H54 (cell line): Measurements from ENCODE around the gene SKIC8.

ENCODE experiments used
- DNase-seq: peaks from one replicate; pipeline ENCODE4 v3.0.0; 2011; ENCODE audit warnings: low spot score, mixed read lengths; ENCODE audit not compliant: insufficient read length
- FAIRE-seq: peaks from 3 replicates; lab custom pipeline; 2011; peaks lifted over from hg19 to GRCh38; lab: Jason Lieb, UNC
- POLR2A ChIP-seq: IDR thresholded peaks from 2 replicates; pipeline ENCODE4 v1.6.1; 2011; ENCODE audit warnings: low read depth, mild to moderate bottlenecking, low read length

The SKIC8 gene

DNA sequence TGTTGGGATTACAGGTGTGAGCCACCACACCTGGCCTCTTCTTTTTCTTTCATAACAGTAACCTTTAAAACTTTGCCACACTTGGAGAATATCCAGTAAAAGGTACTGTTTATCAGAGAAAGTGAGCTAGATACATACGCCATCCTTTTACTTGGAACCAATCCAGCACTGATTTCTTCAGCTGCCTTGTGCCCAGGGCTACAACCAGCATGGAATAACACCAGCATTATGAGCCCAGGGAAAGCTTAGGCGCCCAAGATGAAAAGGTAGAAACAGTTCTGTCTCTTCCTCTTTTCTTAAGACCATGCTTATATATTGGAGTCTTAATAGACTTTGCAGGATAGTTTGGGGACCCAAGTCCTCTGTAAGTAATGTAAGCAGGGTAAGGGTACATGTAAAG, 8.4 kb downstream of the SKIC8 start:
- no peak for TF ChIP-seq POLR2A
- DNase-seq (no peak), FAIRE-seq (no peak)

DNA sequence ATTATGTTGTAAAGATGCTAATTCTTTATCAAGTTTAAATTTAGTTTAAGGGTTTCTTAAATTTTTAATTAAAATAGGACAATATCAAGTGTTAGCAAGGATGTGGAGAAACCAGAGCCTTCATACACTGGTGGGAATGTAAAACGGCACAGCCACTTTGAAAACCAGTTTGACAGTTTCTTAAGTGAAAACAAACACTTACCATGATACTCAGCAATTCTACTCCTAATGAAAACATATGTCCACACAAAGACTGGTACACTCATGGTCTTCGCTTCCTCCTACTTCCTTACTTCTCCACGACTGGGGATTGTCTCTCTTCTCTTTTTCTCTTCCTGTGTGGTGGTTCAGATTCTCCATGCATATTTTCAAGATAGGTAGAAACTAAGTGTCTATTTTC, 9.2 kb downstream of the SKIC8 start:
- FAIRE-seq, result no peak
- no peak for TF ChIP-seq POLR2A
- no peak for DNase-seq

DNA sequence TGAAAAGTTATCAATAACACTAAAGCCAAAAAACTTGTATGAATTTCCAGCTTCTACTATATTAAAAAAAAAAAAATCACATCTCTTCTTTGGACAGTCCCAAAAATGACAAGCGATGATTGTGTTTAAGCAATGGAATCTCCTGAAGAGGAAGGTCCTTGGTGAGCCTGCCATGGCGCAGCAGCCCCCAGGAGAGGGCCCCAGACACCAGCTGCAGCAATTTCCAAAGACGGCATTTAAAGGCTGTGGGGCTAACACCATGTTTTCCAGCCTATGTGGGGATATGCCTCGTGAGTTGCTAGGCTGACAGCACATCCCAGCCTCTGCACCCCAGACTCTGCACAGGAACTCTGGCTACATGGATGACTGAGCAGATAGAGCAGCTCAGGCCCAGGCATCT, 14.7 kb downstream of the SKIC8 start:
- DNase-seq (no peak), FAIRE-seq (no peak)
- TF ChIP-seq POLR2A, result no peak

DNA sequence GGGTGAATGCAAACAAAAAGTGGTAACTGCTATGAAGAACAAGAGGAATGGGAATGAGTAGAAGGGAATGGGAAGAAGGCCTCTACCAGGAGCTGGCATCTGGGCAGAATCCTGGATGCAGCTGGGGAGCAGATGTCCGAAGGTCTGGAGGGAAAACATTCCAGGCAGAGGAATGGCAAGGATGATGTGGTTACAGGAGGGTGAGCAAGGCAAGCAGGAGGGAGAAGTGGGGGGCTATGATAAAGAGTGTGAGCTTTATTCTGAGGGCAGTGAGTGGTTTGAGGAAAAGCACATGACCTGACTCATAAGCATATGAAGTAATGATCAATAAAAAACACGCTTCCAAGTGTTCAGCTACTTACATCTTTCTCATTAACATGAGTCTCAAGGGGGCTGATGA, 17.1 kb downstream of the SKIC8 start:
- FAIRE-seq (no peak), DNase-seq (no peak)
- TF ChIP-seq POLR2A, result no peak

DNA sequence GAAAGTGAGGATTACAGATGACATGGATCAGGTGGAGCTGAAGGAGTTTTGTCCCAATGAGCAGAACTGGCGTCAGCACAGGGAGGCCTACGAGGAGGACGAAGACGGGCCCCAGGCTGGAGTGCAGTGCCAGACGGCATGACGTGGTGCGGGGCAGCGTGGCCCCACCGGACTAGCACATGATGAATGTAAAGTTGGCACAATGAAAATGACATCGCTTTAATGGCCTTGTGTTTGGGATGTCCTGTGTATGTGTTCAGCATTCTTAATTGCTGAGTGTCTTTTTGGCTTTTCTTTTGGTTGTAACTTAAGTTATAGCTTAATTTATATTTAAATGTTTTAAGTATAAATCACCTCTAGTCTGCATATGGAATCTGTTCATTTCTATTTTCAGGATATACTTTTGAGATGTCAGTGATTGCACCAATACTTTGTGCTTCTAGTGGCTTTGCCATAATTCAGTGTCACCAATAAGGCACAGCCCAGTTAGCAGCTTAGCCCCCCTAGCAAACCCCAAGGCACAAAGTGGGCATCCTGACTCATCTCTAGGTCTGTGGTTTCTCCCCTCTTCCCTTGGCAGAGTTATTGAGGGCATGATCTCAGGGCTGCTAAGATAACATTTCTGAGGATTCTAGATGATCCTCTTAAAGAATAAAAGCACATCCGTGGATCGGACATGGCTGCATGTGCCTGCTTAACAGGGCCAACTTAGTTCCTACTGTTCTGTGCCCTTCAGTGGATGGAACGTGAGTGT, 18.9 kb downstream of the SKIC8 start:
- TF ChIP-seq POLR2A, result no peak
- DNase-seq, result no peak
- no peak for FAIRE-seq

DNA sequence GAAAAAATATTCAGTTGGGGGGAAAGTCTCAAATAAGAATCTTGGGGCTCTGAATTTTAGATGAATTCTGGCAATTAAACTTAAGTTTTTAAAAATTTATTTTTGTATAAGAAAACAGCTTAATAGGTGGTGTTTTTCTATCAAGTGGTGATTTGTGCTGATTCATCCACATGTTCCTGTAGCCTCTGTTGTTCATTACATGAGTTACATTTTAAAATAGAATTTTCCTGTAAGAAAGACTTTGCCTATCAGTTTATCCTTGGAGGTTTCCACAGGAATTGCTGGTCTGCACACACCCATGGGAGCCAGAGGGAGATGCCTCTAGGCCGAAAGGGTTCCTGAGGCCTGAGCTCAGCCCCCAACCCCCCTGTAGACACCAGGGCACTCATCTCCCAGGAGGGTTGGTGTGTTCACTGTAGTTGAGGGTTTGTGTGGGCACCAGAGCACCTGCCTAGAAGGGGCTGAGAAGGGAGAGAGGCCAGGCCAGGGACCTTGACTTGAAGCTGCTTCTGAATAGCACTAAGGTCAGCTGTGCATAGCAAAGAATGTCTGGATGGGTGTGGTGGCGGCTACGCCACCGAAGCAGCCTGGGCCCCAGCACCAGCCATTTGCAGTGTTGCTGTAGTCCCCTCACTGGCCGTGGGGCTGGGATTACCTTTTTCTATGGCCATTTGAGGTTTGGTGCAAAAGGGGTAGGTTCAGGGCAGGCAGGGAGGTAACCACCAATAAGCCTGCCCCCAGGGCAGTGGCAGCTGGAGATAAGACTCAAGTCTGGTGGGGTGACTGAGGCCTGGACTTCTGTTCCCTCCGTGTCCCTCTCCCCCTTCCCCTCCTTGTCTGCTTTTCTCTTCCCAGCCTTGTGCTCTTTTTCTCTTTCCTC, 23.1 kb downstream of the SKIC8 start:
- DNase-seq (no peak), FAIRE-seq (no peak)

DNA sequence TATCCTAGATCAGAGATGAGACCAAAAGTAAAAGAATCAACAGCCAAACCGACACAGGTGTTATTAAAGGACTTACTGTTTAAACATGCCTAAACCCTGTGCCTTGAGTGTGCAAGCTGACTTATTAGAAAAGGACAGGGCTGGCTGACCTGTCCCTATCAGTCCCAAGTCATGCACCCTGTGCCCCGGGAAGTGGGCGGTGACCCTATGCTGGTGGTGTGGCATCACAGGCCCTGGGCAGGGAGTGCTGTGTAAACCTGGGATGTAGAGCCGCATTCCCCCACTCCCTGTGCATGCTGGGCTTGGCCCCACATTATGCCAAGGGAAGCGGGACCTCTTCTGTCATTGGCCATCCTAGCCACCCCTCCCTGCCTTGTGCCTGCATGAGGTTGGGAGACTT, 24.4 kb downstream of the SKIC8 start:
- FAIRE-seq (no peak), DNase-seq (no peak)
- TF ChIP-seq POLR2A, result no peak

More for the DNA sequence above, 23.1 kb downstream of the SKIC8 start:
- TF ChIP-seq POLR2A, result no peak

DNA sequence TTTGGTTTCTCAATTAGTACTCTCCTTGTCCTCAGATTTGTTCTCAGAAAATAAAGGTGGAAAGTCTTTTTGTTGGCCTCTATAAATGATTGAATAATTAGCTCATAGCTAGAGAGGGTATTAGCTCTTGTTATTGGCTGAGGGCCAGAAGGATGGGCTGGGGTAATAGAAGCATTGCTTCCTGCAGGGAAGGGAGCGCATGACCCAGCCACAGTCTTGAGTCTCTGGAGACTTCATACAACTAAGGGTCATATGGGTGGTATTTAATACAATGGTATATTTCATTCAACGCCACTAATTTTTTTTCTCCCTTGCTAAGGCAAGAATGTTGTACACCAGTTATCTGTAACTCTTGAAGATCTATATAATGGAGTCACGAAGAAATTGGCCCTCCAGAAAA, 26.6 kb downstream of the SKIC8 start:
- FAIRE-seq, result no peak

DNA sequence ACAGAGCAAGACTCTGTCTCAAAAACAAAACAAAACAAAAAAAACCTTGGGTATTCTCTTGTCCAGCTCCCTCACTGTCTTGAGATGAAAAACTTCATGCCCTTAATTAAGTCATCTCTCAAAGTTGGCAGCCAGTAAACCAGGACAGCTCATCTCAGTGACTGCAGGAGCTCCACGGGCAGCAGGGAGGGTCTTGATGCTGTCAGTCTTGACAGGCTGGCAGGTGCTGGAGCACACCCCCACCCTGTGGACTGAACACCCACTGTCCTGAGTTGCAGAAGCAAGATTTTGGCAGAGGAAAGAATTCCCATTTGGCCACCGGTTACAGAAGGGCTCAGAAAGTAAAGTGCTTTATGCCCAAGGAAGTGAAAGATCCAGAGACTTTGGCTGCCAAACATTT, 27.1 kb downstream of the SKIC8 start:
- no peak for FAIRE-seq
- DNase-seq, result no peak
- TF ChIP-seq POLR2A, result no peak

More for the DNA sequence above, 26.6 kb downstream of the SKIC8 start:
- no peak for DNase-seq
- no peak for TF ChIP-seq POLR2A

DNA sequence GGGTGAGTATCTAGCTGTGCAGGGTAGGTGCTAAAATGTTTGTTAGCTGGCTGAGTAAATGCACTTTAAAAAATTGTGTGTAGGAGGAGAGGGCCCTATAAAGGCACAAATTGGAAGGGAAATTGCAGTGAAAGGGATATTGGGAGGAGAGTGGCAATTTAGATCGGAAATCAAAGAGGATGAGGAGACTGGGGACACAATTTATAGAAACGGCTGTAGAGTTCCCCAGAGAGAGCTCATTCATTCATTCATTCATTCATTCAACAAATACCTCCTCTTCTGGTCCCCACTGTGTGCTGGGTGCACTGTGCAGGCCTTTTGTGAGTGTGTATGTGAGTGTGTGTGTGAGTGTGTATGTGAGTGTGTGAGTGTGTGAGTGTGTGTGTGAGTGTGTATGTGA, 32.6 kb downstream of the SKIC8 start:
- FAIRE-seq (no peak), DNase-seq (no peak)
- TF ChIP-seq POLR2A, result no peak

DNA sequence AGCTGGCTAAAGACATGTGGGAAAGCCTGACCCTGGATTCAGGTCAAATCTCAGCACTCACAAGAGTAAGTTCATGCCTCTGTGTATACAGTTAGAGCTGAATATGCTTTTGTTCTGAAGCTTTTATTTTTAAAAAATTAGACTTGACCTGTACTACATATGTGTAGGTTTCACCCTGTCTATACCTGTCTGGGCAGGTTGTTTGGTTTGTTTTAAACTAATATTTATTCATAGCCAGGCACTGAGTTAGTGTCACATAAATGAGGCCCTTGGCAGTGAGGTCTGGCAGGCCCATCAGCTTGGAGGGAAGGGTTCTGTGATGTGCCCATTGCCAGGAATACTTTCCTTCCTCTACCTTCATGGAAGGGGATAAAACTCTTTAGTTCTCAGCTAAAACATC, 33.2 kb downstream of the SKIC8 start:
- no peak for DNase-seq
- no peak for FAIRE-seq
- no peak for TF ChIP-seq POLR2A

DNA sequence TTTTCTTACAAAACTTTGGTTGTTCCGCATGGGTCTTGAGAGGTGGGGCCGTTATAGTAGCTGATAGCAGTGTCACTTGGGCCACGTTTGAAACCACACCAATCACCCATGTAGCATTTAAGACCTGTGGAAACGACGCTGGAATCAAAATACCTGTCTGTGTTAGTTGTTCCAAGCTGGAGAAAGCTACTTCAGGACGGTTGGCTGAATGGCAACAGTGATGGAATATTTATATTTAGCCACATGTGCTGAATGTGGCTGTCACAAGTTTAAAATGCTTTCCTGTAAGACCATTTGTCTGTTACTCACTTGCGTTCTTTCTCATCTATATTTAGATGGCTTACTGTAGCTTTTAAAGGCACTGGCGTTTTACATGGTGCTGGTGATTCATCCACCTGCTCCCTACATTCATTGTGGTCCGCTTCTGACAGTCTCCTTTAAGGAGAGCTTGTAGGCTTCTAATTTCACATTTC, 33.6 kb downstream of the SKIC8 start:
- DNase-seq (peak; percentile 66), FAIRE-seq (no peak)
- no peak for TF ChIP-seq POLR2A

DNA sequence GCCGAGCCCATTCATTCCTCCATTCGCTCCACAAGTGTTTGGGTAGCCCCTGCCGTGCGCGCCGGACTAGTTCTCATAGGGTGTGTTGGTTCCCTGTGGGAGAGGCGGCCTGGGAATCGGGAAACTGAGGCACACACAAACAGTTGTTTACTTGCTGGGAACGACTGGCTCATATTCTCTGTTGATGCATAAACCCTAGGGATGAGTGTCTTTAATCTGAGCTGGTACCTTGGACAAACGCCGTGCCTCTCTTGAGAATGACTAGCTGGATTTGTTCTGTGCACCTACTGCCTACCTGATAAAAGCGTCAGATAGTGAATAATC, 34.3 kb downstream of the SKIC8 start:
- FAIRE-seq, result no peak
- TF ChIP-seq POLR2A, result no peak
- no peak for DNase-seq

DNA sequence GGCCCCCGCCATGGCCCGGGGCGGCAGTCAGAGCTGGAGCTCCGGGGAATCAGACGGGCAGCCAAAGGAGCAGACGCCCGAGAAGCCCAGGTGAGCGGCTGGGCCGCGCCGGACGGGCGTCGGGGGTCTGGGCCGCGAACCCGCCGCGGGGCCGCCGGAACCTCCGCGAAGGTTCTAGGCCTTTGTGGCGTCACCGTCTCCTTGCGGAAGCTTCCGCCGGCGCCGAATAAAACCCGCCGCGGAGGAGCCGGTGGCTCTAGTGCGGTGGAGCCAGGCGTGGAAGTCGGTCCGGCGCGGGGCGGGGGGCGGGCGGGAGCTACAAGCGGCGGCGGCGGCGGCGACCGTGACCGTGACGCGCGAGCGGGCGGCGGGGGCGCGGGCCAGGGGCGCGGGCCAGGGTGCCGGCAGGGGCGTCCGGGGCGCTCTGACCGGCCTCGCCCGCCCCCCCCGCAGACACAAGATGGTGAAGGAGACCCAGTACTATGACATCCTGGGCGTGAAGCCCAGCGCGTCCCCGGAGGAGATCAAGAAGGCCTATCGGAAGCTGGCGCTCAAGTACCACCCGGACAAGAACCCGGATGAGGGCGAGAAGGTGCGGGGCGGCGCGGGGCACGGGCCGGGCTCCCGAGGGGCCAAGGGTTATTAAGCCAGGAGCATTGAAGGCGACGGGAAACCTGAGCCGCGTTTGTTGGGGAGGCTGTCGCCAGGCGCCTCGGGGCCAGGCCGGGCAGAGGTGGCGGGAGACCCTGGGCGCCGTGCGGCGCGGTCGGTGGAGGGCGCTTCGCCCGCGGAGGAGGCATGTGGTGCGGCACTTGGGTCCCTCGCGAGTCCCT, 34.9 kb downstream of the SKIC8 start, which contains the start of gene DNAJA4:
Gene DNAJA4 (plus strand): TSS at position 259 of the 833 bp plus-strand sequence. CDS start 202 bp downstream, at position 461.
- TF ChIP-seq POLR2A, result no peak
- no peak for FAIRE-seq
- DNase-seq, result no peak
